ENCODE measurements around the gene ASPHD1.

The ASPHD1 gene

GRCh38 chr16:29943846-29944799 lies 43.8 kb downstream of the ASPHD1 start:
- no peak for DNase-seq

GRCh38 chr16:29947897-29948296 lies 47.6 kb downstream of the ASPHD1 start:
- DNase-seq = no peak

- DNase-seq = no peak
Measured at GRCh38 chr16:29950806-29951461, 50.6 kb downstream of the ASPHD1 start.

GRCh38 chr16:29951625-29952365 lies 51.5 kb downstream of the ASPHD1 start:
- DNase-seq = no peak
